ENCODE data around the gene LSM6. TPM values are rescaled to one million over a fixed set of nuclear protein-coding genes. Genes with fewer than 3 reads are reported as not detected.

Gene LSM6
- polyA plus RNA-seq, 3 donors = 41.1 to 89.7 (median 66.2) TPM

DNA sequence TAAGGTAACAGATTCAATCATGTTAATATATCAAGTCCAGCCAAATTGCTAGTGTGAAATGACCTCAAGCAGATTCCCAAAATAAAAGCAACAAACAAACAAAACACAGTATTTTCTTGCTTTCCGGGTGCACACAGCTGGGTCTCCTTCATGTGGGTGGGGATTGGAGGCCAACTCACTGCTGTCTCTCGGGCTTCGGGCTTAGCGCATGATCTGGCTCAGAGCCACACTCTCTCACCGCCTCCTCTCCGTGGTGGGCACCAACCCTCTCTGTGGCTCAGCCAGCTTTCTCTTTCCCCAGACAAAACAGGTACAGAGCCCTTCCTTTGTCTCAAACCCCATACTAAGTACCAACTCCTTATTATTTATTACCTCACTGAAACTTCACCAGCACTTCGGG is 35.9 kb downstream of the LSM6 start:
- peaks cover 0 to 2% (median 0%) of the 10 kb centered on the region in 7 donors for H3K9me3 Mint-ChIP-seq
- no peaks in the 10 kb centered on the region for H3K4me1 Mint-ChIP-seq
- intact Hi-C loops (cut with micrococcal nuclease) = no loop called here
- H3K4me3 Mint-ChIP-seq = no peak overlapping the region
- H3K36me3 ChIP-seq (replicated peaks in 1 of 2; ENCODE audit: control insufficient read depth in 1 of 2, insufficient read depth in 2 of 2, low read length in 2 of 2) = no peaks in the 10 kb centered on the region
- H4K20me1 ChIP-seq (ENCODE audit: insufficient read depth, low read length) = no peaks in the 10 kb centered on the region
- DNase-seq = no peak
- H3K27me3 ChIP-seq (ENCODE audit: control insufficient read depth in 2 of 2, insufficient read depth in 2 of 2, low read length in 2 of 2) = no peaks in the 10 kb centered on the region
- no peak for TF ChIP-seq CTCF (IDR thresholded peaks at IDR 0.05)
- no peak overlapping the region for H2AFZ ChIP-seq (ENCODE audit: insufficient read depth, low read depth, low read length, poor library complexity, severe bottlenecking)
- no peak overlapping the region for H3K4me2 ChIP-seq (replicated peaks; ENCODE audit: extremely low read depth, low read length, poor library complexity, severe bottlenecking)
- H3K4me1 ChIP-seq (ENCODE audit: control insufficient read depth in 1 of 2, insufficient read depth in 2 of 2, low read length in 2 of 2) = no peaks in the 10 kb centered on the region
- no peaks in the 10 kb centered on the region for H3K79me2 ChIP-seq (ENCODE audit: insufficient read depth, low read length)
- WGBS (ENCODE audit: insufficient coverage) = 84% methylated on average over 3 of the region's 7 CpGs
- peaks cover 2 to 14% (median 8%) of the 10 kb centered on the region in 3 donors for H3K27me3 Mint-ChIP-seq (ENCODE audit: low read depth in 3 of 3)
- no peaks in the 10 kb centered on the region for H3K36me3 Mint-ChIP-seq
- H3K4me3 ChIP-seq (replicated peaks in 1 of 3; ENCODE audit: low read depth in 2 of 3, low read length in 3 of 3) = no peak overlapping the region
- no peaks in the 10 kb centered on the region for H3K9me3 ChIP-seq (replicated peaks in 1 of 2; ENCODE audit: control insufficient read depth in 1 of 2, insufficient read depth in 1 of 2, low read length in 2 of 2)
- H3K9ac ChIP-seq (ENCODE audit: insufficient read depth, low read length, poor library complexity, severe bottlenecking) = no peak overlapping the region
- no peak overlapping the region for H3K27ac ChIP-seq (ENCODE audit: low read depth in 1 of 2, low read length in 2 of 2)
- peak overlapping the region in 1 of 7 donors; percentile 34 for H3K27ac Mint-ChIP-seq

- Histone ChIP-seq H3K27ac (ENCODE audit: low read depth in 1 of 2, low read length in 2 of 2) (no peak overlapping the region), H3K4me3 (replicated peaks in 1 of 3; ENCODE audit: low read depth in 2 of 3, low read length in 3 of 3) (no peak overlapping the region), H4K20me1 (ENCODE audit: insufficient read depth, low read length) (no peaks in the 10 kb centered on the region), H3K79me2 (ENCODE audit: insufficient read depth, low read length) (no peaks in the 10 kb centered on the region), H3K4me2 (replicated peaks; ENCODE audit: extremely low read depth, low read length, poor library complexity, severe bottlenecking) (no peak overlapping the region), H3K9me3 (replicated peaks in 1 of 2; ENCODE audit: control insufficient read depth in 1 of 2, insufficient read depth in 1 of 2, low read length in 2 of 2) (no peaks in the 10 kb centered on the region), H3K27me3 (ENCODE audit: control insufficient read depth in 2 of 2, insufficient read depth in 2 of 2, low read length in 2 of 2) (no peaks in the 10 kb centered on the region), H3K9ac (ENCODE audit: insufficient read depth, low read length, poor library complexity, severe bottlenecking) (no peak overlapping the region), H3K4me1 (ENCODE audit: control insufficient read depth in 1 of 2, insufficient read depth in 2 of 2, low read length in 2 of 2) (no peaks in the 10 kb centered on the region), H3K36me3 (replicated peaks in 1 of 2; ENCODE audit: control insufficient read depth in 1 of 2, insufficient read depth in 2 of 2, low read length in 2 of 2) (no peaks in the 10 kb centered on the region), H2AFZ (ENCODE audit: insufficient read depth, low read depth, low read length, poor library complexity, severe bottlenecking) (no peak overlapping the region)
- no peak overlapping the region for H3K27ac Mint-ChIP-seq
- H3K4me3 Mint-ChIP-seq = no peak overlapping the region
- DNase-seq = no peak
- no peaks in the 10 kb centered on the region for H3K4me1 Mint-ChIP-seq
- H3K9me3 Mint-ChIP-seq = no peaks in the 10 kb centered on the region
- intact Hi-C loops (cut with micrococcal nuclease) = no loop called here
- no peak for TF ChIP-seq CTCF (IDR thresholded peaks at IDR 0.05)
- WGBS (ENCODE audit: insufficient coverage) = 97% methylated on average over 7 of the region's 9 CpGs
- H3K36me3 Mint-ChIP-seq = no peaks in the 10 kb centered on the region
- peaks cover 0 to 13% (median 6%) of the 10 kb centered on the region in 3 donors for H3K27me3 Mint-ChIP-seq (ENCODE audit: low read depth in 3 of 3)
These were observed 37.3 kb downstream of the LSM6 start for GRCh38 chr4:146212781-146213180.

Measured in CD14-positive monocyte (primary cell).